ENCODE data around the gene DXO. TPM values are rescaled to one million over a fixed set of nuclear protein-coding genes. Genes with fewer than 3 reads are reported as not detected.

Gene DXO
- total and polyA plus RNA-seq, 2 of the 13 experiments (the other 11 are each of a cell fraction or from before 2014, with no cell fraction given) = 18.6 to 26.2 TPM

- TF ChIP-seq REPIN1 (CRISPR knock-in tag; IDR thresholded peaks at IDR 0.05; ENCODE audit: borderline replicate concordance, low read depth) = peak; percentile 82; the same call in 1 of the 2 replicates
- TF ChIP-seq ZBTB37 (CRISPR knock-in tag; IDR thresholded peaks at IDR 0.05) = no peak
- TF ChIP-seq SMARCE1 (IDR thresholded peaks at IDR 0.05; ENCODE audit: borderline replicate concordance) = no peak
- TF ChIP-seq PRPF4 (IDR thresholded peaks at IDR 0.05; ENCODE audit: low read depth, low read length, poor library complexity, severe bottlenecking) = no peak
- TF ChIP-seq ZNF619 (CRISPR knock-in tag; IDR thresholded peaks at IDR 0.05) = no peak
- TF ChIP-seq CC2D1A (CRISPR knock-in tag; IDR thresholded peaks at IDR 0.05) = no peak
- TF ChIP-seq PCBP1 (IDR thresholded peaks at IDR 0.05; ENCODE audit: borderline replicate concordance, low read depth, low read length) = peak; percentile 100
- no peak for TF ChIP-seq ZFP36L2 (CRISPR knock-in tag; IDR thresholded peaks at IDR 0.05)
- TF ChIP-seq RFXANK (CRISPR knock-in tag; IDR thresholded peaks at IDR 0.05) = no peak
- TF ChIP-seq ZSCAN9 (CRISPR knock-in tag; IDR thresholded peaks at IDR 0.05; ENCODE audit: borderline replicate concordance) = peak; percentile 50; the same call in 1 of the 2 replicates
- TF ChIP-seq MBD4 (IDR thresholded peaks at IDR 0.05; ENCODE audit: borderline replicate concordance, low read length) = no peak
- TF ChIP-seq NR0B2 (CRISPR knock-in tag; IDR thresholded peaks at IDR 0.05) = no peak
- no peak; the same call in 1 of the 2 replicates for TF ChIP-seq AHR (CRISPR knock-in tag; IDR thresholded peaks at IDR 0.05)
- peak; percentile 91 for TF ChIP-seq ATF2 (CRISPR knock-in tag; IDR thresholded peaks at IDR 0.05)
- 0 out of 2 replicates have a peak, but pooled peaks have one; percentile 51 for TF ChIP-seq ZMYM2 (CRISPR knock-in tag; IDR thresholded peaks at IDR 0.05)
- no peak for TF ChIP-seq ZNF235 (CRISPR knock-in tag; IDR thresholded peaks at IDR 0.05; ENCODE audit: borderline replicate concordance)
- peak; percentile 93 for TF ChIP-seq ZNF790 (CRISPR knock-in tag; IDR thresholded peaks at IDR 0.05; ENCODE audit: borderline replicate concordance)
- peak; percentile 90 for TF ChIP-seq ZSCAN31 (CRISPR knock-in tag; IDR thresholded peaks at IDR 0.05; ENCODE audit: low read depth)
- TF ChIP-seq ARHGAP35 (CRISPR knock-in tag; IDR thresholded peaks at IDR 0.05; ENCODE audit: borderline replicate concordance) = peak; percentile 64; the same call in 1 of the 2 replicates
- no peak; the same call in 1 of the 2 replicates for TF ChIP-seq TOPORS (CRISPR knock-in tag; IDR thresholded peaks at IDR 0.05)
- peak; percentile 89; the same call in 1 of the 2 replicates for TF ChIP-seq PITX1 (CRISPR knock-in tag; IDR thresholded peaks at IDR 0.05)
- no peak for TF ChIP-seq E2F5 (CRISPR knock-in tag; conservative IDR thresholded peaks at IDR 0.05)
- no peak for TF ChIP-seq CHCHD3 (CRISPR knock-in tag; IDR thresholded peaks at IDR 0.05)
- no peak for TF ChIP-seq ZSCAN30 (CRISPR knock-in tag; IDR thresholded peaks at IDR 0.05)
- peak; percentile 84 for TF ChIP-seq HES4 (CRISPR knock-in tag; IDR thresholded peaks at IDR 0.05; ENCODE audit: borderline replicate concordance)
- TF ChIP-seq AKAP8 (CRISPR knock-in tag; IDR thresholded peaks at IDR 0.05) = 0 out of 2 replicates have a peak, but pooled peaks have one; percentile 44
Observed at GRCh38 chr6:31958741-31959739, 12.9 kb downstream of the DXO start, which contains the start of the genes NELFE and SKIC2 (continued).

All from HepG2 (cell line).